Rectal smooth muscle tissue (tissue), 1 donor: ENCODE results near the gene TBC1D2B.
A peak's percentile ranks its signal among the peaks of the same experiment; 100 is the strongest.

Experiments used
- H3K27ac ChIP-seq: one replicate; pipeline ENCODE4 v1.7.0; 2013; ENCODE audit warnings: low read depth, low read length, inconsistent platforms
- H3K27me3 ChIP-seq: one replicate; pipeline ENCODE4 v1.7.0; 2013; ENCODE audit warnings: low read length; ENCODE audit not compliant: control insufficient read depth, insufficient read depth
- H3K36me3 ChIP-seq: one replicate; pipeline ENCODE4 v1.7.0; 2013; ENCODE audit warnings: low read length; ENCODE audit not compliant: control insufficient read depth, insufficient read depth
- H3K4me1 ChIP-seq: one replicate; pipeline ENCODE4 v1.7.0; 2013; ENCODE audit warnings: low read length; ENCODE audit not compliant: control insufficient read depth, insufficient read depth
- H3K4me3 ChIP-seq: one replicate; pipeline ENCODE4 v1.7.0; 2013; ENCODE audit warnings: low read length
- H3K9ac ChIP-seq: one replicate; pipeline ENCODE4 v1.7.0; 2013; ENCODE audit warnings: low read length

The TBC1D2B gene

DNA sequence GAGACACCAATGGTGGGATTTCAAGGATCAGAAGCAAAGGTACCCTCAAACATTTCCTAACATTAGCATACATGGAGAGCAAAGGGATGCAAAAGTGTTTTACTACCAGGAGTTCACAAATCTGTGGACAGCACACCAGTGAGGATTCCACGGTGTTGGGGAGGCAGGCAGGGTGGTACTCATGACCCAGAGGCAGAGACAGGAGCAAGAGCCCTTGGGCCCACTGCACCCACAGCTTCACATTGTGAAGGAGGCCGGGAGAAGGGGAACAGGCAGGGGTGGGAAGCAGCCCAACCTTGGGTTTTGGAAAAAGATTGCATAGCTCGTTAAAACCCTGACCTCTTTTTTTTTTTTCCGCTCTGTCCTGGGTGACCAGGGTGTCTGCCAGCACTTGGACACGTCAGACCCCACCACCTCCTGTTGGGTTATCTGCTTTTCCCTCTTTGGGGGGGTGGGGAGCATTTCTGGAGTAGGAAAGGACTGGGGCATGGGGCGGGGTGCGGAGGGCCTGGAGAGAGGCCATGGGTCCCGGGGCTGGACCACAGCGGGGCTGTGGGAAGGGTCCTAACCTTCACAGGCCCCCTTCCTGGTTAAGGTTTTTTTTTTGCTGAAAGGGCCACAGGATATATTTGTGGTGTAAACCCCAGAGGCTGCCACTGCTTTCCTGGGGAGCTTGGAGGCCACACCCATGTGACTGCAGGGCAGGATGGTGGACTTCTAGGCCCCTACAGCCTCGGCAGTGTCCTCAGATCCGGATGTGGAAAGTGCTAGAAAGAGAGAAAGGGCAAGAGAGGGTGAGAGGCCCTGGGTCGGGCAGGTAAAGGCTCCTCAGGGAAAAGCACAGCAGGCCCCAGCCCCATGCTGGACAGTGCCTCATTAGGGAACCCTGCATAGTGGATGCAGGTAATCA lies 27.3 kb upstream of the TBC1D2B start:
- Histone ChIP-seq H3K4me1 (no peaks in the 10 kb centered on the region), H3K4me3 (no peak overlapping the region), H3K9ac (no peak overlapping the region), H3K27me3 (no peaks in the 10 kb centered on the region), H3K36me3 (no peaks in the 10 kb centered on the region), H3K27ac (no peak overlapping the region)

DNA sequence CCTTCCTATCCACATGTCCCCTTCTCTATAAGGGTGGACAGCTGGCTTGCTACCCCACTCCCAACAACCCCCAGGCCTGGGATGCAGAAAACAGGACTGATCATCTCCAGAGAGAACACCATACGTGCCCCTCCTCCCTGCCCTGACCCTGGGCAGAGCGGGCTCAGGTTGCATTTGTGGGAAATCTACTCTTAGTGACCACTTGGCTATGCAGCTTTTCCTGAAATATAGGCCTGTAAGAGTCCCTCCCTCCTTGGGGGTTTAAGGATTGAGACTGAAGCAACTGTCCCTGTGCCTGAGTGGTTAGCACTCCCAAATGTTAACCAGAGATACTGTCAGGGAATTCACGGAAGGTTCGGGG lies 26.6 kb upstream of the TBC1D2B start:
- H3K27ac ChIP-seq: no peak overlapping the region
- no peaks in the 10 kb centered on the region for H3K27me3 ChIP-seq
- H3K9ac ChIP-seq: no peak overlapping the region

DNA sequence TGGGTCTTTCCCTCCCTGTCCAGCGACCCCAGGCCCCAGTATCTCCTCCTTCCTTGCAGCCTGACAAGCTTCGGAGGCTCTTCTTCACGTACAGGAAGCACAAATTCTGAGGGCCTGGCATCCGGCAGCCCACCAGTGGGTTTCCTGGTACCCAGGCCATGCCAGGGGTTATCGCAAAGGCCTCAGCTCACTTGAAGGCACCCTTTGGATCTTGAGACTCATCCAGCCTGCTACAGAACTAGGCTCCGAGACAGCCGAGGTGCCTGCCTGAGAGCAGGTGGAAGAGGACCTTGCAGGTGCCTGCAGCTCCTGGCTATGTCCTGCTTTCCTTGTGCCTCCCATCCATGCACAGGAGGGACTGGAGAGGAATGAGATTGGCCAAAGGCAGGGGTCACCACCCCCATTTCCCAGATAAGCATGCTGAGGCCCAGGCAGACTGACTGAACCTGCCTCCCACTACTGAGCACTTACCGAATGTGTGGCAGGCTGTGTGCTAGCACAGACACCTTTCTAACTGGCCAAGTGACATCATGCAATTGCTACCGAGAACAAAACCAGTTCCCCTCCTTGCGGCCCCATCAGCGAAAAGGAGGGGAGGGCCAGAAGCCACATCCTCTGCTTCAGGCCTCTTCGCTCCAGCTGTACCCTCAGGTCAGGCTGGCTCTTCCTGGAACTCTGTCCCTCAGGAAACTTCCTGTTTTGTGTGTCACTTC lies 26.1 kb upstream of the TBC1D2B start:
- no peak overlapping the region for H3K9ac ChIP-seq
- H3K27ac ChIP-seq: no peak overlapping the region

More for the DNA sequence above, 26.6 kb upstream of the TBC1D2B start:
- Histone ChIP-seq H3K4me1 (no peaks in the 10 kb centered on the region), H3K4me3 (no peak overlapping the region), H3K36me3 (no peaks in the 10 kb centered on the region)

DNA sequence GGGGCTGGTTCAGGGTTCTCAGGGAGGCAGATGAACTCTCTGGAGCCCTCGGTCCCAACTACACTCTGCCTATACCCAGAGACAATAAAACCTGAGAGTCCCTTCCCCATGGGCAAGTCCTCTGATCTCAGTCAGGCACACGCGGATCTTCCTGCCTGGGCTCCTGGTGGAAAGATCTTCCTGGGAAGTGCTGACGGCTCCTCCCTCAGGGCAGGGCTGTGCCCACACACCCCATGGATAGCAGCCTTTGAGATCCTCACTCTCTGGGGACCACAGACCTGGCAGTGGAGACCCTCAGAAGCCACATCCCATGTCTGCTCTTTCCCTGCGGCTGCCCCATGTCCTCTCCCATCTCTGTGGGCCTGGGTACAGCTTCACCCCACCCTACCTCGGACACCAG lies 25.2 kb upstream of the TBC1D2B start:
- Histone ChIP-seq H3K4me1 (no peaks in the 10 kb centered on the region), H3K27me3 (no peaks in the 10 kb centered on the region), H3K36me3 (no peaks in the 10 kb centered on the region), H3K9ac (no peak overlapping the region), H3K27ac (no peak overlapping the region), H3K4me3 (no peak overlapping the region)

More for the DNA sequence above, 26.1 kb upstream of the TBC1D2B start:
- Histone ChIP-seq H3K4me3 (no peak overlapping the region), H3K36me3 (no peaks in the 10 kb centered on the region), H3K4me1 (no peaks in the 10 kb centered on the region), H3K27me3 (no peaks in the 10 kb centered on the region)

DNA sequence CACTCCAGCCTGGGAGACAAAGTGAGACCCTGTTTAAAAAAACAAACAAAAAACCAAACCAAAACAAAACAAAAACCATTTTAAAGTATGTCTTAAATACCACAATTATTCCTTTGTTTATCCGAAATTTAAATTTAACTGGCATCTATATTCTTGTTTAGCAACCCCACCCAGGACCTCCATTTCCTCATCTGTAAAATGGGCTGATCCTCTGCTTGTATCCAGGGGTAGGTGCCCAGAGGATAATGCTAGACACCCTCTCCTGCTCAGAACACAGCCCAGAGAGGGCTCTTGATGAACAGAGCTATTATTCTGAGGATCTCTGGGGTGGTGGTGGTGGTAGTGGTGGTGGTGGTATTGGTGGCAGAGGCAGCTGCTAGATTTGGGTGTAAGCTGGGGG lies 24.7 kb upstream of the TBC1D2B start:
- Histone ChIP-seq H3K9ac (no peak overlapping the region), H3K27me3 (no peaks in the 10 kb centered on the region), H3K4me3 (no peak overlapping the region), H3K4me1 (no peaks in the 10 kb centered on the region), H3K27ac (no peak overlapping the region), H3K36me3 (no peaks in the 10 kb centered on the region)

DNA sequence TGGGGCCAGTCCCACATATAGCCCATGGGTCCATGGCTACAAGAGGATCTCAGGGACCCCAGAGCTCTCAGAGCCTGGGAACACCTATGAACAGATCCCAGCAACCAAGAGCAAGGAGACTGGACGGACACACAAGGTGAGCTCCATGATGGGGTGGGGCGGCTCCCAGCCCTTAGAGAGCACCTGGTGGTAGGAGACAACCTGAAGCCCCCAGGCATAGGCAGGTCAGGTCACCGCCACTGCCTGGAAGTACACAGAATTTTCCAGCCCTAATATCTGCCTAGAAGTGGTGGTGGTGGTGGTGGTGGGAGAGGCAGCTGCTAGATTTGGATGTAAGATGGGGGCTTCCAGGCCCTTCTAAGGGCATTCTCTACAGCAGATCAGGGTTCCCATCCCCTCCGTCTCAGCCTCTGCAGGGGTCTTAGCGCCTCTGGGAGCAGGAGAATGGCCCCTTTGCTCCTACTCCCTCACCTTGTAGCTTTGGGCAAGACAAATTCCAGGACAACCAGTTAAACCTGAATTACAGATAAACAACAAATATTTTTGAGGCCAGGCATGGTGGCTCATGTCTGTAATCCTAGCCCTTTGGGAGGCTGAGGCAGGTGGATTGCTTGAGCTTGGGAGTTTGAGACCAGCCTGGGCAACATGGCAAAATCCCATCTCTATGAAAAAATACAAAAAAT lies 24.1 kb upstream of the TBC1D2B start:
- Histone ChIP-seq H3K4me1 (no peaks in the 10 kb centered on the region), H3K27me3 (no peaks in the 10 kb centered on the region), H3K36me3 (no peaks in the 10 kb centered on the region), H3K4me3 (no peak overlapping the region), H3K27ac (no peak overlapping the region), H3K9ac (no peak overlapping the region)

DNA sequence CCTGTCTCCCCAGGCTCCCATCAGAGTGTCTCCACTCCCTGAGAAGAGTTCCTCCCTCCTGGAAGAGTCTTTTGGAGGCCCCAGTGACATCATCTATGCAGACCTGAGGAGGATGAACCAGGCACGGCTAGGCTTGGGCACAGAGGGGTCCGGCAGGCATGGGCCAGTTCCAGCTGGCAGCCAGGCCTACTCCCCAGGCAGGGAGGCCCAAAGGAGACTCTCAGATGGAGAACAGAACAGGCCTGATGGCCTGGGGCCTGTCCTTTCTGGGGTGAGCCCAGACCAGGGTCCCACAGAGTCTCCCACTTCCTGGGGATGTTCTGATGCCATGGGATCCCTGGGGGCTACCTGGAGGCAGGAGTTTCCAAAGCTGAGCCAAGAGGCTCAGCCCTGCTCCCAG lies 23.4 kb upstream of the TBC1D2B start:
- no peaks in the 10 kb centered on the region for H3K27me3 ChIP-seq

DNA sequence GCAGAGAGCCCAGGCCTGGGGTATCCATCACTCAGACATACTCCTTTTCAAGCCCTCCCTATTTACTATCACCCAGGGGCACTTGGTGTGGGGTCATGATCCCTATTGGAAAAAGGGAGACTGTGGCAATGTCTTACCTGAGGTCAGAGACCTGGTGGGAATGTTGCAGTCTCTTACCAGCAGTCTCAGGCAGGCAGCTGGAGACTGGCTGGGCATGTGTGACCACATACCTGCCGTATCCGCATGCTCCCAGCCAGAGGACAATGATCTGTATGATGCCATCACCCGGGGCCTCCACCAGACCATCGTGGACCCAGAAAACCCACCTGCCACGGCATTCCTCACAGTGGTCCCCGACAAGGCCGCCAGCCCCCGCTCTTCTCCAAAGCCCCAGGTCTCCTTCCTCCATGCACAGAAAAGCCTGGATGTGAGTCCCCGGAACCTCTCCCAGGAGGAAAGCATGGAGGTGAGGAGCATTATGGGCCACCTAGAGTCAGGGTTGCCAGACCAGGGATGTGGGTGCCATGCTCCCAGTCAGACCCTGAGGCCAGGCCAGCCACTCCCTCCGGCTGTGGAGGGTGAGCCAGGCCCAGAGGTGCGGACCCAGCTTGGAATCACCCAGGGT lies 20.7 kb upstream of the TBC1D2B start:
- H3K4me1 ChIP-seq: peaks cover 3% of the 10 kb centered on the region
- no peaks in the 10 kb centered on the region for H3K27me3 ChIP-seq
- no peaks in the 10 kb centered on the region for H3K36me3 ChIP-seq
- no peak overlapping the region for H3K27ac ChIP-seq
- H3K4me3 ChIP-seq: no peak overlapping the region
- H3K9ac ChIP-seq: no peak overlapping the region

More for the DNA sequence above, 23.4 kb upstream of the TBC1D2B start:
- no peak overlapping the region for H3K27ac ChIP-seq
- no peaks in the 10 kb centered on the region for H3K4me1 ChIP-seq
- H3K4me3 ChIP-seq: no peak overlapping the region
- no peaks in the 10 kb centered on the region for H3K36me3 ChIP-seq
- no peak overlapping the region for H3K9ac ChIP-seq

DNA sequence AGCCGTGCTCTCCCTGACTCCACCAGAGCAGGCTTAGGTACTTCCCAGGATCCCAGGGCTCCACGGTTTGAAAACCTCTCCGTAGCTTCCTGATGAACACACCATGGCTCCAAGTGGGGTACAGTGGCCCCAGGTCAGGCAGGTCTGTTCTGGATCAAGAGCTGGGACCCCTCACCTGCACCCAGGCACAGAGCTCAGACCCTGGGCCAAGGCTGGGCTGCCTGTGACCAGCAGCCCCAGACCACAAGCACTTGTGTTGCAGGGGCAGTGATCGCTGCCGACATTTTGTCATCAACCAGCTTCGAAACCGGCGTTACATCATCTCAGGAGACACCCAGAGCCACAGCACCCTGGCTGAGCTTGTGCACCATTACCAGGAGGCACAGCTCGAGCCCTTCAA lies 20.2 kb upstream of the TBC1D2B start:
- Histone ChIP-seq H3K36me3 (no peaks in the 10 kb centered on the region), H3K4me1 (peaks cover 8% of the 10 kb centered on the region), H3K4me3 (no peak overlapping the region), H3K27ac (no peak overlapping the region), H3K27me3 (no peaks in the 10 kb centered on the region), H3K9ac (no peak overlapping the region)

DNA sequence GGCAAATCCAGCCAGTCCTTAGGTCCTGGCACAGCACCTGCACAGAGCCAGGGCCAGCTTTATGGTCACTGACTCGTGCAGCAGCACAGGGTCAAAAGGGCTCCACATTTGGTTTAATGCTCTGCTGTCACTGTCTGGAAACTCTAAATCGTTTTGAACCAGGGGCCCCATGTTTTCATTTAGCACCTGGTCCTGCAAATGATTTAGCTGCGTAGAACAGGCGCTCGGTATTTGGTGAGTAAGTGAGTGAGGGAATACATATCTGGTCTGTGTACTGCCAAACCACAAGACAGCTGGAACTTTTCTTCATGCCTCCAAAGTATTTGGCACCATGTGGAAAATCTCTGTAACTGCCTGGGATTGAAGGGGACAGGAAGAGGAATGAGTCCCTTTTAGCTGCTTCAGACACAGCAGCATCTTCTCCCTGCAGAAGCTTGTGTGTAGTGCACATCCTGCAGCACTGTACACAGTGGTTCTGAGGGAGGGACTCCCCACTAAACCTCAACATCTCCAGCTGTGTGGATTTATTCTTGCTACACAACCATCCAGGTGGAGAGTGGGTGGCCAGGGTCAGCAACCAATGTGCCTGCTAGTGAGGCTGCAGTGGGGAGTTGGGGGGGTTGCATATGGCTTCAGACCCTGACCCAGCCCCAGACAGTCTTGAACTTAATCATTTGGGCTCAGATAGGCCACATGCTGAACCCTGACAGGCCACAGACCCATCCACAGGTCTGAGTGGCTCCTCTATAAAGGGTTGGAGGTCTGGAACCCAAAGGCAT lies 15.9 kb upstream of the TBC1D2B start:
- H3K4me1 ChIP-seq: peaks cover 8% of the 10 kb centered on the region
- no peak overlapping the region for H3K4me3 ChIP-seq
- no peaks in the 10 kb centered on the region for H3K36me3 ChIP-seq
- H3K27me3 ChIP-seq: no peaks in the 10 kb centered on the region
- H3K9ac ChIP-seq: no peak overlapping the region
- H3K27ac ChIP-seq: peak overlapping the region; percentile 35

DNA sequence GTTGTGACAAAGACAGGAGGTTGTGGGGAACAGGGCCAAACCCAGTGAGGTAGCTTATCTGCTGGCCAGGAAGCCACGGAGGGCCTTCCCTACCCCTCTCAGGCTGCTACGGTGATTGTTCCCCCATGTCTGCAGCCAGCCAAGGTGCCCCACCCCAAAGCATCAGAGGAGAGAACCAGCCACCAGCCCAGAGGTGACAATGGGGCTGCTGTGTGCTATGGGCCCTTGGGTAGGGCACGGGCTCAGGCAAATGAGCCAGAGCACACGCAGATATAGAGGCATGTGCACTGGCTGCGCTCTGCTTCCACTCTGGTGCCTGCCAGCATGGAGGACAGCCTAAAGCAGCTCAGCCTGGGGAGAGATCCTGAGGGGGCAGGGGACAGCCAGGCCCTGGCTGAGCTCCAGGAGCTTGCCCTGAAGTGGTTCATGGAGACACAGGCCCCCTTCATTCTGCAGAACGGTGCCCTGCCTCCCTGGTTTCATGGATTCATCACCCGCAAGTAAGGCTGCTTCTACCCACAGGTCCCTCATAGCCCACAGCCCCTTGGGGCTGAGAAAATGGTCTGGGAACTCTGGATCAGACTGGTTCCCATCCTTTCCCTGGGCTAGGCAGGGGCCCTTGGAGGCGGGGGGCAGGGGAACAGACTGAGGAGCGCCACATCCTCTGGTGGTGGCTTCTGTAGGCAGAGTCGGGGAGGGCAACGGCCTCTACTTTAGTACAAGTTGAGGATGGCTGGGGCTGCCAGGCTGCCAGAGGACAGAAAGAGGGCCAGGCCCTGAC lies 14.9 kb upstream of the TBC1D2B start, which contains the start of gene SH2D7:
TSS of gene SH2D7 (plus strand) at position 301 of the 781 bp plus-strand sequence. CDS start at position 325, 24 bp downstream.
- peak within 1 kb of the TSS; percentile 35 for H3K27ac ChIP-seq
- no peaks in the 10 kb centered on the region for H3K36me3 ChIP-seq
- no peaks in the 10 kb centered on the region for H3K27me3 ChIP-seq
- H3K9ac ChIP-seq: no peak within 1 kb of the TSS
- H3K4me3 ChIP-seq: no peak within 1 kb of the TSS
- peaks cover 8% of the 10 kb centered on the region for H3K4me1 ChIP-seq
